Tibial nerve (tissue), 4 donors: ENCODE measurements around the gene ZNF563.

ENCODE experiments used
- EP300 ChIP-seq, 2 donors: sonication (generic); formaldehyde crosslinking; IDR thresholded peaks; one replicate each; pipeline ENCODE4 v1.6.1; 2017; ENCODE audit warnings: antibody characterized with exemption in 2 of 2, mild to moderate bottlenecking in 1 of 2
- POLR2A ChIP-seq, 2 donors: fragments of 450-650 bp; IDR thresholded peaks; one replicate each; pipeline ENCODE4 v1.6.1; 2017; ENCODE audit warnings: antibody characterized with exemption in 2 of 2, mild to moderate bottlenecking in 2 of 2, moderate library complexity in 2 of 2
- TF ChIP-seq, protein P1 (sequence below), 5 experiments: fragments of 200-600 bp in 3 of 5; fragments of 450-650 bp in 2 of 5; sonication (generic) in 3 of 5; IDR thresholded peaks; one replicate each; pipeline ENCODE4 v1.5.1; 2016 to 2019; ENCODE audit warnings: antibody characterized with exemption in 5 of 5, mild to moderate bottlenecking in 3 of 5, moderate library complexity in 2 of 5

- TF ChIP-seq, protein P1, sequence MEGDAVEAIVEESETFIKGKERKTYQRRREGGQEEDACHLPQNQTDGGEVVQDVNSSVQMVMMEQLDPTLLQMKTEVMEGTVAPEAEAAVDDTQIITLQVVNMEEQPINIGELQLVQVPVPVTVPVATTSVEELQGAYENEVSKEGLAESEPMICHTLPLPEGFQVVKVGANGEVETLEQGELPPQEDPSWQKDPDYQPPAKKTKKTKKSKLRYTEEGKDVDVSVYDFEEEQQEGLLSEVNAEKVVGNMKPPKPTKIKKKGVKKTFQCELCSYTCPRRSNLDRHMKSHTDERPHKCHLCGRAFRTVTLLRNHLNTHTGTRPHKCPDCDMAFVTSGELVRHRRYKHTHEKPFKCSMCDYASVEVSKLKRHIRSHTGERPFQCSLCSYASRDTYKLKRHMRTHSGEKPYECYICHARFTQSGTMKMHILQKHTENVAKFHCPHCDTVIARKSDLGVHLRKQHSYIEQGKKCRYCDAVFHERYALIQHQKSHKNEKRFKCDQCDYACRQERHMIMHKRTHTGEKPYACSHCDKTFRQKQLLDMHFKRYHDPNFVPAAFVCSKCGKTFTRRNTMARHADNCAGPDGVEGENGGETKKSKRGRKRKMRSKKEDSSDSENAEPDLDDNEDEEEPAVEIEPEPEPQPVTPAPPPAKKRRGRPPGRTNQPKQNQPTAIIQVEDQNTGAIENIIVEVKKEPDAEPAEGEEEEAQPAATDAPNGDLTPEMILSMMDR (IDR thresholded peaks at IDR 0.05), result no peak
- TF ChIP-seq POLR2A (IDR thresholded peaks at IDR 0.05) (no peak), EP300 (IDR thresholded peaks at IDR 0.05) (no peak)
These were observed 7.7 kb downstream of the ZNF563 start for GRCh38 chr19:12325690-12326089.
